ENCODE measurements around the gene HSPBAP1.

- TF ChIP-seq CTCF (IDR thresholded peaks at IDR 0.05; ENCODE audit: insufficient read depth, low read length, poor library complexity, severe bottlenecking) (no peak), EZH2phosphoT487 (conservative IDR thresholded peaks at IDR 0.05; ENCODE audit: low read length) (no peak)
Observed at GRCh38 chr3:122728756-122729514, 64.7 kb downstream of the HSPBAP1 start.
